Ectodermal cell (in vitro differentiated cells): ENCODE measurements around the gene EXOSC1.

Source experiments
- H3K27ac ChIP-seq: 2 replicates; pipeline ENCODE4 v1.7.0; 2013; ENCODE audit warnings: mild to moderate bottlenecking, low read depth, low read length; ENCODE audit not compliant: insufficient read depth, poor library complexity, severe bottlenecking
- H3K27me3 ChIP-seq: 2 replicates; pipeline ENCODE4 v1.7.0; 2013; ENCODE audit warnings: mild to moderate bottlenecking, low read length; ENCODE audit not compliant: insufficient read depth, control insufficient read depth, poor library complexity, severe bottlenecking
- H3K36me3 ChIP-seq: one replicate; pipeline ENCODE4 v1.7.0; 2013; ENCODE audit warnings: low read length; ENCODE audit not compliant: control insufficient read depth, insufficient read depth
- H3K4me1 ChIP-seq: one replicate; pipeline ENCODE4 v1.7.0; 2013; ENCODE audit warnings: low read length; ENCODE audit not compliant: control insufficient read depth, insufficient read depth
- H3K4me3 ChIP-seq: 2 replicates; pipeline ENCODE4 v1.7.0; 2013; ENCODE audit warnings: low read depth, low read length, control low read depth; ENCODE audit not compliant: insufficient read depth
- H3K9me3 ChIP-seq: 2 replicates; pipeline ENCODE4 v1.7.0; 2013; ENCODE audit warnings: mild to moderate bottlenecking, low read length, moderate library complexity; ENCODE audit not compliant: control insufficient read depth
- WGBS, 2 experiments: methylation state at CpG; one replicate each; pipeline ENCODE4 v1.1.7; 2013; ENCODE audit warnings: missing lambda C conversion rate in 2 of 2; 5-methylcytosine and 5-hydroxymethylcytosine counted together

Gene EXOSC1

DNA sequence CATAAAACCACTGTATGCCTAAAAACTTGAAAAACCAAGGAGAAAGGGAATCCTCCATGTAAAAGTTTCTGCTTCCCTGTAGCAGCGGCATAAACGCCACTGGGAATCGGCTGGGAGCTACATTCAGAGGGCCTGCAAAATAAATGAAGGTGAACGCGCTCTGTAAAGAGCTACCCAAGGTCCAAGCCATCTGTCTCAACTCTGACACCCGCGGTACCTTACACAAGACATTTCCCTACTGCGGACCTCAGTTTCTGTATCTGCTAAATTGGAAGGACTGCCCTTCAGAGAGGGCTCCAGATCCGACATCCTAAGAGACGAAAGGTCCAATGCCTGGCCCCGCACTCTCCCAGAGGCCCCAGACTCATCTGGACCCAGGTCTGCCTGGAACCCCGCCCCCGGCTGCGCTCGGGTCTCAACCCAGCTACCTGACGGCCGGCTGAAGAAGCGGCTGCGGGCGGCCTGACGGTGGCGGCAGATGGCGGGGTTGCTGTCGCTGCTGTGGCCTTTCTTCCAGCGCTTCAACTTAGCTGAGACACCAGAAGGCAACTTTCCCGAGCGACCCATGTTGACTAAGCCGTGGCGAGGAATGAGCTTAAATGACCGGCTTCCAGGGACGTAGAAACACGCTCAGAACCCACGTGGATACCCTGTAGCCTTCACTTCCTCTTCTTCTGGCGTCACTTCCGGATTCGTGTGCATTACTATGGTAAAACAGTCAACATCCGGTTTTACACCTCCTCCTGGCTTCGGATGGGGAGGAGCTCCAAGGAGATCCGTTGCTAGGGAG, 44.9 kb downstream of the EXOSC1 start, which contains the start of gene RRP12:
Gene RRP12 (minus strand): TSS at position 676 of the 790 bp plus-strand sequence. CDS start 109 bp downstream, at position 567.
- 1% methylated on average over 39 of the region's 39 CpGs for WGBS, 2 experiments
- Histone ChIP-seq H3K4me3 (peak within 1 kb of the TSS; percentile 93), H3K4me1 (no peaks in the 10 kb centered on the region), H3K36me3 (no peaks in the 10 kb centered on the region), H3K27me3 (no peaks in the 10 kb centered on the region), H3K27ac (peak within 1 kb of the TSS; percentile 56), H3K9me3 (no peaks in the 10 kb centered on the region)

DNA sequence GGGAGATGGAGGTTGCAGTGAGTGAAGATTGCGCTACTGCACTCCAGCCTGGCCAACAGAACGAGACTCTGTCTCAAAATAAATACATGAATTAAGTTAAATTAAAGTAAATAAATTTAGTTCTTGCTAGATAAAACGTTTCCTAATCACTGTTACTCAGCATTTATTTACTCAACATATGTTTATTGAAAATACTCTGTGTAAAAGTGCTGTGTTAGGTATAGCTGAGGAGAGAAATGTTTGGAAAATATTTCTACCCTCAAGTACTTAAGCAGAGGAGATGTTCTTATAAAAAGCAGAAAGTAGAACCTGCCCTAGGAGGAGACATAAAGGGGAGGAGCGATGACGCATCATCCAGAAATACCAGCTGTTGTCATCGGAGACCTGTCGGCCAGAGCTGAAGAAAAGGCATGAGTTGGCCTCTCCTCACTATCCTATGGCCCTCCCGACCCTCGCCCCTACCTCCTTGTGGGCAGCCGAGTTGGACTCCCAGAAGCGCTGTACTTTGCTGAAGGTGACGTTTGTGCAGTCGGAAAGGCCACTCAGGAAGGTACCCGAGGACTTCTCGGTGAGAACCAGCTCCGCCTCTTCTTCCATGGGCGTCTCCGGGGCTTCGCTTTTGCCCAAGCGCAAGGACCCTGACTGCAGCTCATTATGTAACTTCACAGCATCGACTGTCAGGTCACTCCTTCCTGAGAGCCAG, 45.8 kb downstream of the EXOSC1 start:
- H3K36me3 ChIP-seq = no peaks in the 10 kb centered on the region
- H3K4me3 ChIP-seq = peak overlapping the region; percentile 93
- WGBS, 2 experiments = 32 to 46% methylated on average over 18 to 19 of the region's 21 CpGs
- no peaks in the 10 kb centered on the region for H3K27me3 ChIP-seq
- H3K4me1 ChIP-seq = no peaks in the 10 kb centered on the region
- H3K27ac ChIP-seq = peak overlapping the region; percentile 56
- H3K9me3 ChIP-seq = no peaks in the 10 kb centered on the region

DNA sequence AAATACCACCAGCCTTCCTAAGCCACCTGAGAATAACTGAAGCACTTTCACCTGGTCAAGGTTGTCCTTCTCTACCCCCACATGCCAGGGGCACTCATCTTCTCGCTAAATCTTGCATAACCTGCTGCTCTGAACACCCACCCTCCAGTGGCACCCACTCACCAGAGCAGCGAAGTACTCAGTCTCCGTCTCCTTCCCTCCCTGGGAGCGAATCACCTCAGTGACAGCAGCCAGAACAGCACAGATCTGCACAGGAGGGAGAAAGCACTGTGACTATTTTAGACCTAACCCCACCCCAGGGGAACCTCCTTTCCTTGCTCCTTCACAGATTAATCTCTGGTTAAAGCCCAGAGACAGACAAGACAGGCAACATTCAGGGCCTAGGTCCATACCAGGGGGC, 49.8 kb downstream of the EXOSC1 start:
- Histone ChIP-seq H3K4me3 (no peak overlapping the region), H3K36me3 (peaks cover 3% of the 10 kb centered on the region), H3K9me3 (no peaks in the 10 kb centered on the region), H3K27me3 (no peaks in the 10 kb centered on the region), H3K27ac (no peak overlapping the region), H3K4me1 (no peaks in the 10 kb centered on the region)
- 69 to 73% methylated on average over 4 of the region's 4 CpGs for WGBS, 2 experiments

DNA sequence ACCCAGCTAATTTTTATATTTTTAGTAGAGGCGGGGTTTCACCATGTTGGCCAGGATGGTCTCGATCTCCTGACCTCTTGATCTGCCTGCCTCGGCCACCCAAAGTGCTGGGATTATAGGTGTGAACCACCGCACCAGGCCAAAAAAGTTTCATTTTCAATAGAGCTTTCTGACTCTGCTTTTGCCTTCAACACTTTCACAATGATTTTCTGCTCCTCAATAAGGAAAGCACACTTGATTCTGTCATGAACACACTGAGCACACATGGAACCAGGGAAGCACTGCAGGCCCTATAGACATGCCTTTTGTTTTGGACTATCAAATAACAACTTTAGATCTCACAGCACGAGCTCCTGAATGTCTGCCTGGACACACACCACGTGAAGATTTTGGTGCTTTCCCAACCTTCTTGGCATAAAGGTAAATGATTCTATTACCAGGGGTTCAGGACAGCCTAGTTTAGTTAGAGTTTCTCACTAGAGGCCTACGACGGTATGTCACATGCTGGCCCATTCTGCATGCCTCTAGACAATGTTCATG, 52.7 kb downstream of the EXOSC1 start:
- WGBS, 2 experiments = 94% methylated on average over 8 of the region's 8 CpGs
- no peaks in the 10 kb centered on the region for H3K4me1 ChIP-seq
- no peaks in the 10 kb centered on the region for H3K27me3 ChIP-seq
- no peaks in the 10 kb centered on the region for H3K9me3 ChIP-seq
- H3K4me3 ChIP-seq = no peak overlapping the region
- peaks cover 16% of the 10 kb centered on the region for H3K36me3 ChIP-seq
- H3K27ac ChIP-seq = no peak overlapping the region

DNA sequence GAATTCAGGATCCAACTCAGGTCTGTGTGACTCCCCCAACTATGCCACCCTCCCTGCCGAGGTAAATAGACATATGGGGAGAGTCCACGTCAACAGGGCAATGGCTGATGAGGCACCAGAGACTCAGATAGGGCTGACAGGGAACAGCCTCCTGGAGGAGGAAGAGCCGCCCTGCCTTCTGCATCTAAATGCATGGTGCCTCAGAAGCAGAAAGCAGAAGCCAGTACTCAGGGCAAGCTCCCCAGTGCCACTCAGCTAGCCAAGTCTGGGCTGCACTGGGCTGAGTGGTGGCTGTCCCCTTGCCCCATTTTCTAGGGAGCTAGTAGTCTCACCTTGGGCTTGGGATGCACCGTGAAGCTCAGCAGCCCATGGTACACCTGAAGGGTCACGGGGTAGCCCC, 55.7 kb downstream of the EXOSC1 start:
- no peaks in the 10 kb centered on the region for H3K4me1 ChIP-seq
- no peaks in the 10 kb centered on the region for H3K9me3 ChIP-seq
- H3K4me3 ChIP-seq = no peak overlapping the region
- H3K36me3 ChIP-seq = peaks cover 20% of the 10 kb centered on the region
- no peak overlapping the region for H3K27ac ChIP-seq
- WGBS, 2 experiments = 96 to 97% methylated on average over 5 of the region's 5 CpGs
- no peaks in the 10 kb centered on the region for H3K27me3 ChIP-seq

DNA sequence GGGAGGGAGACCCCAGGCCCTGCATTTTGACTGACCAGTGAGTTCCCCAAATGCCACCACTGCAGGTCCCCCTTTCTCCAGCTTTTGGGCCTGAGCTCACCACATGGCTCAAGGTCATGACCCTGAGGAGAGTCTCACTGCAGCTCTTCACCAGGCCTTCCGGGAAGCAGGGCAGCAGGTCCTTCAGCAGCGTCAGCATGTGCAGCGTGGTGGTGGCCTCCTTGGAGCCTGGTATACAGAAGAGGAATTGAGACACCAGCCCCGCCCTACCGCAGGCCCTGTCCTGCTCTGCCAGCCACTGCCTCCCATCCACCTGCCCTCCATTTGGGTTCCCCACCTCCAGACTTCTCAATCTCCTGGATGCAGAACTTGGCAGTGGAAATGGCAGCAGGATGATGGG, 57.7 kb downstream of the EXOSC1 start:
- H3K27ac ChIP-seq = no peak overlapping the region
- peaks cover 20% of the 10 kb centered on the region for H3K36me3 ChIP-seq
- no peaks in the 10 kb centered on the region for H3K27me3 ChIP-seq
- WGBS, 2 experiments = 94 to 95% methylated on average over 5 of the region's 5 CpGs
- no peaks in the 10 kb centered on the region for H3K9me3 ChIP-seq
- no peak overlapping the region for H3K4me3 ChIP-seq
- H3K4me1 ChIP-seq = no peaks in the 10 kb centered on the region
